ENCODE measurements around the gene SIN3A.
"Not testable (repeated sequence)": the region's sequence is repeated elsewhere in the genome, so short reads cannot be mapped to it uniquely, and the experiment has no call there.

The SIN3A gene

DNA sequence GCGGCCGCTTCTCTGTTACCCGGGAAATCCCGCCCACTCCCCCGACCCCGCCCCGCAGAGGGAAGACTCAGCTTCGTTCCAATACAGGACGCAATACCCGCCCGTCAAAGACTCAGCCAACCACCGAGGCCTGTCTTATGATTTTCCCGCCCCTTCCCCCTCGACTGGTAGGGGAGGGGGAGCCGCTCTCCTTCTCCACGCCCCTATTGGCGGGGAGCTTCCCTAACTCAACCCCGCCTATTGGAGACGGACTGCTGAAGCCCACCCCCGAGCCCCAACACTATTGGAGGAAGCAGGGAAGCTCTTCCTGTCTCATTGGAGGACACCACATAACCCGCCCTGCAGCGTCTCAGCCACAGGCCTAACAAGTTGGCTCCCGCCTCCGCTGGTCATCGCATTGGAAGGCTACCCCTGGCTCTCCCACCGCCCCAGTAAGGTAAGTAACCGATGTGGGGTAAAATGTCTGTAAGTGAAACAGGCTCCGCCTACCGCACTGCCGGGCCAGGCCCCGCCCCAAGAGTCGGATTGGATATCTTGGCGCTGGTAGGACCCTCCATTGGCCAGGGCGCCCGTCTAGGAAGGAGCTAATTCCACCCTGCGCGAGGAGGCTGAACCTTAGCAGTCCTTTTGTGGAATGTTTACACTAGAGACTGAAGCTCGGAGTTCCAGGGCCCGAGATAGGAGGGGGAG, at the start of gene SIN3A:
TSS of gene SIN3A (minus strand) at position 17 of the 690 bp plus-strand sequence. CDS start 21,315 bp downstream, outside the sequence.
- Histone ChIP-seq H3K27me3 (replicated peaks; ENCODE audit: control insufficient read depth, insufficient read depth, low read length) (no peaks in the 10 kb centered on the region), H3K4me3 (replicated peaks; ENCODE audit: low read depth, low read length) (peak within 1 kb of the TSS; percentile 97), H3K36me3 (ENCODE audit: control insufficient read depth, insufficient read depth, low read length) (no peaks in the 10 kb centered on the region)
- peak; percentile 98 for DNase-seq (ENCODE audit: extremely low read depth, insufficient read length)
- no peak for TF ChIP-seq CTCF (IDR thresholded peaks at IDR 0.05; ENCODE audit: insufficient read depth, low read length, poor library complexity, severe bottlenecking)

GRCh38 chr15:75493732-75494131, 42.2 kb upstream of the SIN3A start:
- TF ChIP-seq CTCF (IDR thresholded peaks at IDR 0.05; ENCODE audit: insufficient read depth, low read length, poor library complexity, severe bottlenecking) = no peak
- Histone ChIP-seq H3K4me3 (replicated peaks; ENCODE audit: low read depth, low read length) (no peak overlapping the region), H3K36me3 (ENCODE audit: control insufficient read depth, insufficient read depth, low read length) (no peaks in the 10 kb centered on the region; the same call in 1 of the 2 replicates), H3K27me3 (replicated peaks; ENCODE audit: control insufficient read depth, insufficient read depth, low read length) (no peaks in the 10 kb centered on the region)
- DNase-seq (ENCODE audit: extremely low read depth, insufficient read length) = no peak

DNA sequence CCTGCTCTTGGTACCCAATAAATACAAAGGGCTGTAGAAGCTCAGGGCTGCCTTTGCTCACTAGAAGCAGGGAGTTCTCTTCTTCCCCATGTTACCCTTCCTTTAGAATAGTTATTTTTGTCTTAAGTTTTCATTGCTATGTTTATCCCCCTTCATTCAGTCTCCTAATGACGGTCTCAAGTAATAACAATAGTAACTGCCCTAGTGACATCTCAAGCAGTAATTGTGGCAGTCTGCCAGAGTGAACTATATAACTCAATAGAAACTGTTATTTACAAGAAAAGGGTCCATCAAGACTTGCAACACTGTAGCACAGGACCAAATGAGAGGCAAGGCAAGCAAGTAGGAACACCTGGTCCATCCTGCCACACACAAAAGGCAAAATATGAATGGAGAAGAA, 32.5 kb upstream of the SIN3A start:
- Histone ChIP-seq H3K36me3 (ENCODE audit: control insufficient read depth, insufficient read depth, low read length) (peaks cover 6% of the 10 kb centered on the region), H3K4me3 (replicated peaks; ENCODE audit: low read depth, low read length) (no peak overlapping the region), H3K27me3 (replicated peaks; ENCODE audit: control insufficient read depth, insufficient read depth, low read length) (no peaks in the 10 kb centered on the region)
- no peak for DNase-seq (ENCODE audit: extremely low read depth, insufficient read length)
- no peak for TF ChIP-seq CTCF (IDR thresholded peaks at IDR 0.05; ENCODE audit: insufficient read depth, low read length, poor library complexity, severe bottlenecking)

DNA sequence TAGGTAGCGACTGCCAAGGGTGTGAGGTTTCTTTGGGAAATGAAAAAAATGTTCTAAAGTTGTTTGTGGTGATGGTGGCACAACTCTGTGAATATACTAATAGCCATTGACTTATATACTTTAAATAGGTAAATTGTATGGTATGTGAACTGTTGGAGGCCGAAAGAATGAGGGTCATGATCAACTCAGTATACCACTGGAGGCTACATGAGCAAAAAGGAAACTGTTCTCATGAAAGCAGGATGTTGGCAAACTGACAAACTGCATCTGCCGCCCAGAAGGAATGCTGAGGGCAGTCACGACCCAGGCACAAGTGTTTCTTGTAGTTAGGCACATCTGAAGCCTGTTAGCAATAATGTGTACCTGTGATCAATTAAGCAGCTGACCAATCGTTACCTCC, 32.1 kb upstream of the SIN3A start:
- not testable (repeated sequence) for H3K36me3 ChIP-seq (ENCODE audit: control insufficient read depth, insufficient read depth, low read length); H3K4me3 ChIP-seq (replicated peaks; ENCODE audit: low read depth, low read length); H3K27me3 ChIP-seq (replicated peaks; ENCODE audit: control insufficient read depth, insufficient read depth, low read length); DNase-seq (ENCODE audit: extremely low read depth, insufficient read length)

DNA sequence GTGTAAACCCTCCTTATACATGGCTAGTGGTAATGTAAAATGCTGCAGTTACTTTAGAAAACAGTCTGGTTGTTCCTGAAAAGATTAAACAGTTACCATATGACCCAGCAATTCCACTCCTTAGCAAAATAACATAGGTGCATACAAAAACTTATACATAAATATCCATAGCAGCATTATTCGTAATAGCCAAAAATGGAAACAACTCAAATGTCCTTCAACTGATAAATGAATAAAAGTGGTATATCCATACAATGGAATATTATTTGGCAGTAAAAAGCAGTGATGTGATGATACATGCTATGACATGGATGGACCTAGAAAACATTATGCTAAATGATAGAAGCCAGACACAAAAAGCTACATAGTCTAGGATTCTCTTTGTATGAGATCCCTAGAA, 31.6 kb upstream of the SIN3A start:
- Histone ChIP-seq H3K36me3 (ENCODE audit: control insufficient read depth, insufficient read depth, low read length) (peaks cover 6% of the 10 kb centered on the region), H3K27me3 (replicated peaks; ENCODE audit: control insufficient read depth, insufficient read depth, low read length) (no peaks in the 10 kb centered on the region), H3K4me3 (replicated peaks; ENCODE audit: low read depth, low read length) (no peak overlapping the region)
- no peak for DNase-seq (ENCODE audit: extremely low read depth, insufficient read length)
- no peak for TF ChIP-seq CTCF (IDR thresholded peaks at IDR 0.05; ENCODE audit: insufficient read depth, low read length, poor library complexity, severe bottlenecking)

DNA sequence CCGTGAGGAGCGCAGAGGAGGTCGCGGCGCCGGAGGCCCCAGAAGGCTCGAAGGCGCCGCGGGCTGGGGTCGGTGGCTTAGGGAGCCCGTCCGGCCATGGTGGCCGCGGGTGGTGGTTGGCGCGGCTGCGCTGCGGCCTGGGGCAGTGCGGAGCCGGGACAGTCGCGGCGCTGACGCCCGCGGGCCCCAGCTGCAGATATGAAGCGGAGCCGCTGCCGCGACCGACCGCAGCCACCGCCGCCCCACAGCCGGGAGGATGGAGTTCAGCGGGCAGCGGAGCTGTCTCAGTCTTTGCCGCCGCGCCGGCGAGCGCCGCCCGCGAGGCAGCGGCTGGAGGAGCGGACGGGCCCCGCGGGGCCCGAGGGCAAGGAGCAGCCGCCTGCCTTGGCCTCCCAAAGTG, 29.0 kb upstream of the SIN3A start:
- not testable (repeated sequence) for H3K4me3 ChIP-seq (replicated peaks; ENCODE audit: low read depth, low read length); DNase-seq (ENCODE audit: extremely low read depth, insufficient read length); H3K27me3 ChIP-seq (replicated peaks; ENCODE audit: control insufficient read depth, insufficient read depth, low read length); H3K36me3 ChIP-seq (ENCODE audit: control insufficient read depth, insufficient read depth, low read length)

GRCh38 chr15:75479670-75480069, 28.2 kb upstream of the SIN3A start:
- Histone ChIP-seq H3K4me3 (replicated peaks; ENCODE audit: low read depth, low read length) (no peak overlapping the region), H3K27me3 (replicated peaks; ENCODE audit: control insufficient read depth, insufficient read depth, low read length) (no peaks in the 10 kb centered on the region), H3K36me3 (ENCODE audit: control insufficient read depth, insufficient read depth, low read length) (peaks cover 4% of the 10 kb centered on the region)
- TF ChIP-seq CTCF (IDR thresholded peaks at IDR 0.05; ENCODE audit: insufficient read depth, low read length, poor library complexity, severe bottlenecking) = no peak
- no peak for DNase-seq (ENCODE audit: extremely low read depth, insufficient read length)

- not testable (repeated sequence) for H3K36me3 ChIP-seq (ENCODE audit: control insufficient read depth, insufficient read depth, low read length); H3K4me3 ChIP-seq (replicated peaks; ENCODE audit: low read depth, low read length); DNase-seq (ENCODE audit: extremely low read depth, insufficient read length); H3K27me3 ChIP-seq (replicated peaks; ENCODE audit: control insufficient read depth, insufficient read depth, low read length)
Measured at GRCh38 chr15:75477094-75477493, 25.6 kb upstream of the SIN3A start.

Measured in GM06990 (cell line).